Measurements from ENCODE around the gene DNAJC16. TPM values are rescaled to one million over a fixed set of nuclear protein-coding genes. Genes with fewer than 3 reads are reported as not detected.
A peak's percentile ranks its signal among the peaks of the same experiment; 100 is the strongest.

DNAJC16 gene
- total RNA-seq, 1 donor from 2014 or later: 23.5 TPM

DNA sequence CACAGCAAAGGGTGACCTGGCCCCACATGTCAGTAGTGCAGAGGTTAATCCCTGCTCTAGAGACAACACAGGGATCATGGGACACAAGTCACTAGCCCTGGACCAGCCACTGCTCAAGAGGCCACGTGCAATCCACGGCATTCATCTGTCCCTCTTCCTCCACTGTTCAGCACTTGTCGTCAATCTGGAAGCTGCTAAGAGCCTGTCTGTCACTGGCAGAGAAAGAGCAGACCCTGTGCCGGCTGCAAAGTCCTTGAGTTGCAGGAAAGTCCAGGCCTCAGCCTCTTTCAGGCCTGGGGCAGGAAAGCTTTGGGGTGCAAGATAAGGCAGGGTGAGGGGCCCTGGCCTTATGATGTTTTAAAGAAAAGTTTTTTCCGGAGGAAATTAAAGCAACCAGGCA is 34.1 kb upstream of the DNAJC16 start:
- TF ChIP-seq, protein P1, sequence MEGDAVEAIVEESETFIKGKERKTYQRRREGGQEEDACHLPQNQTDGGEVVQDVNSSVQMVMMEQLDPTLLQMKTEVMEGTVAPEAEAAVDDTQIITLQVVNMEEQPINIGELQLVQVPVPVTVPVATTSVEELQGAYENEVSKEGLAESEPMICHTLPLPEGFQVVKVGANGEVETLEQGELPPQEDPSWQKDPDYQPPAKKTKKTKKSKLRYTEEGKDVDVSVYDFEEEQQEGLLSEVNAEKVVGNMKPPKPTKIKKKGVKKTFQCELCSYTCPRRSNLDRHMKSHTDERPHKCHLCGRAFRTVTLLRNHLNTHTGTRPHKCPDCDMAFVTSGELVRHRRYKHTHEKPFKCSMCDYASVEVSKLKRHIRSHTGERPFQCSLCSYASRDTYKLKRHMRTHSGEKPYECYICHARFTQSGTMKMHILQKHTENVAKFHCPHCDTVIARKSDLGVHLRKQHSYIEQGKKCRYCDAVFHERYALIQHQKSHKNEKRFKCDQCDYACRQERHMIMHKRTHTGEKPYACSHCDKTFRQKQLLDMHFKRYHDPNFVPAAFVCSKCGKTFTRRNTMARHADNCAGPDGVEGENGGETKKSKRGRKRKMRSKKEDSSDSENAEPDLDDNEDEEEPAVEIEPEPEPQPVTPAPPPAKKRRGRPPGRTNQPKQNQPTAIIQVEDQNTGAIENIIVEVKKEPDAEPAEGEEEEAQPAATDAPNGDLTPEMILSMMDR (IDR thresholded peaks at IDR 0.05): no peak
- Histone ChIP-seq H3K27ac (no peak overlapping the region), H3K9me3 (no peaks in the 10 kb centered on the region), H3K4me3 (no peak overlapping the region), H3K36me3 (peaks cover 35% of the 10 kb centered on the region), H3K4me1 (no peaks in the 10 kb centered on the region), H3K27me3 (no peaks in the 10 kb centered on the region)
- DNase-seq: no peak
- ATAC-seq: no peak
- intact Hi-C loops (cut with DNase I): no loop called here

- no peak overlapping the region for H3K27ac ChIP-seq
- TF ChIP-seq, protein P1 (IDR thresholded peaks at IDR 0.05): no peak
- H3K4me3 ChIP-seq: no peak overlapping the region
- peaks cover 35% of the 10 kb centered on the region for H3K36me3 ChIP-seq
- H3K27me3 ChIP-seq: no peaks in the 10 kb centered on the region
- no peak for ATAC-seq
- peaks cover 4% of the 10 kb centered on the region for H3K9me3 ChIP-seq
- intact Hi-C loops (cut with DNase I): no loop called here
- DNase-seq: no peak
- no peaks in the 10 kb centered on the region for H3K4me1 ChIP-seq
Observed at GRCh38 chr1:15493869-15494390, 32.7 kb upstream of the DNAJC16 start.

- TF ChIP-seq, protein P1 (IDR thresholded peaks at IDR 0.05): no peak
- Histone ChIP-seq H3K4me3 (no peak overlapping the region), H3K9me3 (peaks cover 4% of the 10 kb centered on the region), H3K27me3 (no peaks in the 10 kb centered on the region), H3K4me1 (no peaks in the 10 kb centered on the region), H3K27ac (no peak overlapping the region), H3K36me3 (peaks cover 17% of the 10 kb centered on the region)
- no peak for DNase-seq
- intact Hi-C loops (cut with DNase I): no loop called here
- no peak for ATAC-seq
Observed at GRCh38 chr1:15500184-15501178, 26.2 kb upstream of the DNAJC16 start.

GRCh38 chr1:15501208-15502032 is 25.2 kb upstream of the DNAJC16 start:
- ATAC-seq (peak; percentile 84), DNase-seq (peak; percentile 73)
- intact Hi-C loops (cut with DNase I): no loop called here
- Histone ChIP-seq H3K27ac (no peak overlapping the region), H3K27me3 (no peaks in the 10 kb centered on the region), H3K9me3 (peaks cover 4% of the 10 kb centered on the region), H3K36me3 (peaks cover 19% of the 10 kb centered on the region), H3K4me3 (no peak overlapping the region), H3K4me1 (no peaks in the 10 kb centered on the region)
- TF ChIP-seq, protein P1 (IDR thresholded peaks at IDR 0.05): peak; percentile 67

- Histone ChIP-seq H3K36me3 (peaks cover 25% of the 10 kb centered on the region), H3K4me1 (no peaks in the 10 kb centered on the region), H3K9me3 (no peaks in the 10 kb centered on the region), H3K27me3 (no peaks in the 10 kb centered on the region), H3K27ac (no peak overlapping the region), H3K4me3 (no peak overlapping the region)
- no peak for DNase-seq
- TF ChIP-seq, protein P1 (IDR thresholded peaks at IDR 0.05): no peak
- ATAC-seq: no peak
- intact Hi-C loops (cut with DNase I): no loop called here
Observed at GRCh38 chr1:15504436-15504835, 22.2 kb upstream of the DNAJC16 start.
